ENCODE results near the gene CDK5. TPM values are rescaled to one million over a fixed set of nuclear protein-coding genes. Genes with fewer than 3 reads are reported as not detected.

CDK5 gene
- total and polyA plus RNA-seq, 2 of the 13 experiments (the other 11 are each of a cell fraction or from before 2014, with no cell fraction given) = 16.4 to 21.3 TPM

- FAIRE-seq (peak; percentile 36), ATAC-seq (no peak), DNase-seq (ENCODE audit: low spot score) (no peak)
- Histone ChIP-seq H3K4me2 (ENCODE audit: low read depth, low read length) (peak overlapping the region; percentile 98), H3K36me3 (replicated peaks in 1 of 2; ENCODE audit: control insufficient read depth in 1 of 2, insufficient read depth in 2 of 2, low read length in 2 of 2) (no peaks in the 10 kb centered on the region; a peak in 1 of 5 replicates), H3K9ac (ENCODE audit: insufficient read depth, low read depth, low read length) (peak overlapping the region; percentile 64), H3K9me3 (ENCODE audit: low read length) (no peaks in the 10 kb centered on the region), H3K27ac (ENCODE audit: extremely low read length, insufficient read depth, low read length) (peak overlapping the region; percentile 55), H3K27me3 (ENCODE audit: control insufficient read depth in 1 of 2, insufficient read depth in 2 of 2, low read length in 2 of 2) (no peaks in the 10 kb centered on the region; a peak in 1 of 5 replicates), H3K4me3 (replicated peaks in 1 of 3; ENCODE audit: insufficient read depth in 1 of 3, low read depth in 2 of 3, low read length in 3 of 3) (peak overlapping the region; percentile 62 to 77 (median 76); a peak in 5 of 6 replicates), H2AFZ (ENCODE audit: low read length) (peak overlapping the region; percentile 23), H4K20me1 (ENCODE audit: insufficient read depth, low read length) (no peaks in the 10 kb centered on the region), H3K4me1 (ENCODE audit: insufficient read depth, low read length) (peaks cover 72% of the 10 kb centered on the region), H3K79me2 (ENCODE audit: insufficient read depth, low read length) (no peaks in the 10 kb centered on the region)
- BruUV-seq (replicated peaks) = no TSS peak
- ChIA-PET CTCF (ENCODE audit: low intra/inter-chr PET ratio, low total read pairs) (no interaction called here), POLR2A (interaction anchor here (1.0 to 5.2 kb wide), 4 partner anchors 13 to 643 kb away, joined by 3 to 31 read pairs (median 16); partner anchors contain the start of genes ABCB8, ATG9B and REPIN1)
- in situ Hi-C loops (cut with HindIII; ENCODE audit: extremely low pct_ligation_motif_present, low pct_unique_long_range_greater_than_20kb) = no loop called here
- intact Hi-C loops (cut with micrococcal nuclease; ENCODE audit: unreplicated experiment) = no loop called here
- TF ChIP-seq ZMYM2 (CRISPR knock-in tag; IDR thresholded peaks at IDR 0.05) (no peak), SP4 (CRISPR knock-in tag; IDR thresholded peaks at IDR 0.05) (0 out of 2 replicates have a peak, but pooled peaks have one; percentile 10), ZNF558 (CRISPR knock-in tag; IDR thresholded peaks at IDR 0.05; ENCODE audit: borderline replicate concordance) (0 out of 2 replicates have a peak, but pooled peaks have one; percentile 18), ZNF687 (CRISPR knock-in tag; IDR thresholded peaks at IDR 0.05) (peak; percentile 19)
- WGBS (ENCODE audit: low lambda C conversion rate) = 14% methylated on average over 1 of the region's 1 CpG
Measured at GRCh38 chr7:151011097-151011409, 46.6 kb downstream of the CDK5 start.

Measured in HepG2 (cell line).